MG63 (cell line): ENCODE results near the gene LMNTD2. TPM values are rescaled to one million over a fixed set of nuclear protein-coding genes. Genes with fewer than 3 reads are reported as not detected.

Experiments used
- DNase-seq: peaks from one replicate; pipeline ENCODE4 v3.0.0-alpha.2; 2020
- H3K27me3 ChIP-seq: fragments of 250-450 bp; sonication (Bioruptor Pico); 2 replicates; pipeline ENCODE4 v1.5.1; 2020; ENCODE audit warnings: mild to moderate bottlenecking, moderate library complexity
- H3K36me3 ChIP-seq: fragments of 250-450 bp; sonication (Bioruptor Pico); 2 replicates; pipeline ENCODE4 v1.5.1; 2020; ENCODE audit warnings: mild to moderate bottlenecking, moderate library complexity
- H3K4me3 ChIP-seq: fragments of 250-450 bp; sonication (Bioruptor Pico); 2 replicates; pipeline ENCODE4 v1.5.1; 2020; ENCODE audit warnings: mild to moderate bottlenecking, moderate library complexity
- H3K9me3 ChIP-seq: fragments of 250-450 bp; sonication (Bioruptor Pico); 2 replicates; pipeline ENCODE4 v1.5.1; 2020; ENCODE audit warnings: mild to moderate bottlenecking, moderate library complexity
- total RNA-seq: library from RNA; depleted of rRNA; stranded (reverse); fragments of >200 nt; shearing (Covaris generic); gene quantifications from 2 replicates; pipeline ENCODE4 v1.2.3, GENCODE V29; 2014; ENCODE audit warnings: low replicate concordance; rRNA removed

The LMNTD2 gene, protein sequence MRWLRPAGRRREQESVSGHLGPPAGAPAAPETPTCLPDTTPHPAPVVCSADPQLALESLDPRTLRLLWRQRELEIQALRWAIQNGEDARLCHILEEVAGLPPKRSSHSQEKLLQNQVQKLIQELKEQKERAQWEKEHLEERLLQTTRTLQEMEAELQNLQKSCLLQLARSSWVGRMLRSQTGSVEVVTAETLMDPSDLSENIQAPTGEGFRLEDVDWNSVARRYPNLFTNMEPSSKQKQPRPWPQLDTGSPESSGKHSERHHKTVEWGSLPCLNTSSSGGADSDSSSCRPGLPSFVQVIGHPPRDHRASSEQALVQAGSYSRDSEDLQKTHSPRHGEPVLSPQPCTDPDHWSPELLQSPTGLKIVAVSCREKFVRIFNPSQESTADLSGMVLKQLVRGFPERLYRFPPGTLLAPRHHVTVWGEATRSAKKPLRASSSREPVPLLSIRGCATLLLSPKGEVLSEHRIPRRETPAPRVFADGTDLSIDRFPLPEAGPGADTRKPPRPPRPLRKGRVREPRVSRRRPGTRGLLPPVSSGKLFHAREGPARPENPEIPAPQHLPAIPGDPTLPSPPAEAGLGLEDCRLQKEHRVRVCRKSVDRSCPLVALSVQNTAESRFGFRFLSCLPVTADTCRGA
- 0.20 and 0.30 TPM in 2 replicates for total RNA-seq

DNA sequence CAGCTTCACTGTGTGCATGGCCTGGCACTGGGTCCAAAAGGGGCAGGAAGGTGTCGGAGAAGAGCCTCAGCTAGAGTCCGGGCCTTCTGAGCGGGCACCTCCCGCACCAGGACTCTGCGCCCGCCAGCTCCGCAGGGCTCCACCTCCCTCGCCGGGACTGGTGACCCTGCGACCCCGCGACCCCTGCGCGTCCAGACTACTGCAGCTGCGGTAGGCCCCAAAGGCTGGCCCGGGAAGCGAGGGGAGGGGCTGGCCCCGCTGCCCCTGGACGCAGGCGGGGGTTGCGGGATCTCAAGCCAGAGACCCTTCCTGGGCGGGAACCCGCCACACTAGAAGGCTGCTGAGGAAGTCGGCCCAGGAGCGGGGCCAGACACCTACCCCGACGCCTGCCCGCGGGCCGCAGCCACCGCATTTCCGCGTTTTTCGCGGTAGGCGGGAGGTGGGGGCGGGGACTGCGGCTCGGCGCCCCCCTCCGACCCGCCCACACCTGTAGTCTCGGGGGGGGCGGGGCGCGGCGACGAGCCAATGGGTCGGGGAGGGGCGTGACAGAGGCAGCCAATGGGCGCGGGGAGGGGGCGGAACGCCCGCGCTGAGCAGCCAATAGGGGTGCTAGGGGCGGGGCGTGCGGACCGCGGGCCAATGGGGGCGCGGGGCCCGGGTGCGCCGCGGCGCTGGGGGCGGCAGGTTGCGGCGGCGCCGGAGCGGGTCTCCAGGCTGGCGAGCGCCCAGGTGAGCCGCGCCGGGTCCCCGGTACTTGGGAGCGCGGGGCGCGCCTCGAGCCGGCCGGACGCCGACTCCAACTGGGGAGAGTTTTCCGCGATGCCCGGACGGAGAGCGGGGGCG lies at the start of gene LMNTD2, which contains the start of gene RASSF7:
Gene LMNTD2, minus strand, starts transcription at position 434 of the 843 bp plus-strand sequence. Its CDS starts 22 bp downstream, at position 412.
Gene RASSF7, plus strand, starts transcription at position 666 of the 843 bp plus-strand sequence. CDS start 799 bp downstream, outside the sequence.
- Histone ChIP-seq H3K4me3 (peak within 1 kb of the TSS; percentile 50), H3K27me3 (peaks cover 7% of the 10 kb centered on the region), H3K9me3 (no peaks in the 10 kb centered on the region), H3K36me3 (no peaks in the 10 kb centered on the region)
- peak; percentile 84 for DNase-seq

DNA sequence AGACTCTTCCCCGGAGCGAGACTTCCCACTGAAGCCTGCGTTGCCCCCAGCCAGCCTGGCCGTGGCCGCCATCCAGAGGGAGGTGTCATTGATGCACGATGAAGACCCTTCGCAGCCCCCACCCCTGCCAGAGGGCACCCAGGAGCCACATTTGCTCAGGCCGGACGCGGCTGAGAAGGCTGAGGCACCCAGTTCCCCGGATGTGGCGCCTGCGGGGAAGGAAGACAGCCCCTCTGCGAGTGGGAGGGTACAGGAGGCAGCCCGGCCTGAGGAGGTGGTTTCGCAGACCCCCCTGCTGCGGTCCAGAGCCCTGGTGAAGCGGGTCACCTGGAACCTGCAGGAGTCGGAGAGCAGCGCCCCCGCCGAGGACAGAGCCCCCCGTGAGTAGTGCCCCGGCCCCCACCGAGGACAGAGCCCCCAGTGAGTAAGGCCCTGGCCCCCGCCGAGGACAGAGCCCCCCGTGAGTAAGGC lies 48.8 kb upstream of the LMNTD2 start:
- H3K27me3 ChIP-seq = no peaks in the 10 kb centered on the region
- H3K9me3 ChIP-seq = no peaks in the 10 kb centered on the region
- peaks cover 95% of the 10 kb centered on the region for H3K36me3 ChIP-seq
- H3K4me3 ChIP-seq = no peak overlapping the region
- no peak for DNase-seq

DNA sequence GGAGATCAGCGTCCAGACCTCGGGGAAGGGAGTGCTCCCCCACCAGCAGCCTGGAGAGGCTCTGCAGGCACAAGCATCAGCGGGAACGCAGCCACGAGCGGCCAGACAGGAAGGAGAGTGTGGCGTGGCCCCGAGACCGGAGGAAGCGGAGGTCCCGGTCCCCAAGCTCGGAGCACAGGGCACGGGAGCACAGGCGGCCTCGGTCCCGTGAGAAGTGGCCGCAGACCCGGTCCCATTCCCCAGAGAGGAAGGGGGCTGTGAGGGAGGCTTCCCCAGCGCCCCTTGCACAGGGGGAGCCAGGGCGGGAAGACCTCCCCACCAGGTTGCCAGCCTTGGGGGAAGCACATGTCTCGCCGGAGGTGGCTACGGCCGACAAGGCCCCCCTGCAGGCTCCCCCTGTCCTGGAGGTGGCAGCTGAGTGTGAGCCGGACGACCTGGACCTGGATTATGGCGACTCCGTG lies 48.3 kb upstream of the LMNTD2 start:
- DNase-seq = no peak
- Histone ChIP-seq H3K9me3 (no peaks in the 10 kb centered on the region), H3K36me3 (peaks cover 95% of the 10 kb centered on the region), H3K4me3 (no peak overlapping the region), H3K27me3 (no peaks in the 10 kb centered on the region)

DNA sequence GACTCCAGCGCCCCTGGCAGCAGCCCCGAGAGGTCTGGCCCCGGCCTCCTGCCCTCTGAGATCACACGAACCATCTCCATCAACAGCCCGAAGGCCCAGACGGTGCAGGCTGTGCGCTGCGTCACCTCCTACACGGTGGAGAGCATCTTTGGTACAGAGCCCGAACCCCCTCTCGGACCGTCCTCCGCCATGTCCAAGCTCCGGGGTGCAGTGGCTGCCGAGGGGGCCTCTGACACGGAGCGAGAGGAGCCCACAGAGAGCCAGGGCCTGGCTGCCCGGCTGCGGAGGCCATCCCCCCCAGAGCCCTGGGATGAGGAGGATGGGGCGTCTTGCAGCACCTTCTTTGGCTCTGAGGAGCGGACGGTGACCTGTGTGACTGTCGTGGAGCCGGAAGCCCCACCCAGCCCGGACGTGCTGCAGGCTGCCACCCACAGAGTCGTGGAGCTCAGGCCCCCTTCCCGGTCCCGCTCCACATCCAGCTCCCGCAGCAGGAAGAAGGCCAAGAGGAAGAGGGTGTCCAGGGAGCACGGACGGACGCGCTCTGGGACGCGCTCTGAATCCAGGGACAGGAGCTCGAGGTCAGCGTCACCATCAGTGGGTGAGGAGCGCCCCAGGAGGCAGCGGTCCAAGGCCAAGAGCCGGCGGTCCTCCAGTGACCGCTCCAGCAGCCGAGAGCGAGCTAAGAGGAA lies 47.6 kb upstream of the LMNTD2 start:
- DNase-seq = no peak
- no peaks in the 10 kb centered on the region for H3K27me3 ChIP-seq
- no peak overlapping the region for H3K4me3 ChIP-seq
- peaks cover 95% of the 10 kb centered on the region for H3K36me3 ChIP-seq
- H3K9me3 ChIP-seq = no peaks in the 10 kb centered on the region

DNA sequence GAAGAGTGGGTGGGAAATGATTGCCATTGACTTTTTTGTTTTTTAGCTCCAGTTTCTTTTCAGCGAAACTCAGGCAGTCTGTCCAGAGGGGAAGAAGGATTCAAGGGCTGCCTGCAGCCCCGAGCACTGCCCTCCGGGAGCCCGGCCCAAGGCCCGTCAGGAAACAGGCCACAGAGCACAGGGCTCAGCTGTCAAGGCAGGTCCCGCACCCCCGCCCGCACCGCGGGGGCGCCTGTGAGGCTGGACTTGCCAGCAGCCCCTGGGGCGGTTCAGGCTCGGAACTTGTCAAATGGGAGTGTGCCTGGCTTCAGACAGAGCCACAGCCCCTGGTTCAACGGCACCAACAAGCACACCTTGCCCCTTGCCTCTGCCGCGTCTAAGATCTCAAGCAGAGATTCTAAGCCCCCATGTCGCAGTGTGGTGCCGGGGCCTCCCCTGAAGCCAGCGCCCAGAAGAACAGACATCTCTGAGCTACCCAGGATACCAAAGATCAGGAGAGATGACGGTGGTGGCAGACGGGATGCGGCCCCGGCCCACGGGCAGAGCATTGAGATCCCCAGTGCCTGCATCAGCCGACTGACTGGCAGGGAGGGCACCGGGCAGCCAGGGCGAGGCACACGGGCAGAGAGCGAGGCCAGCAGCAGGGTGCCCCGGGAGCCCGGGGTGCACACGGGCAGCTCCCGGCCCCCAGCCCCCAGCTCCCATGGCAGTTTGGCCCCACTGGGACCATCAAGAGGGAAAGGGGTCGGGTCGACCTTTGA lies 46.7 kb upstream of the LMNTD2 start:
- Histone ChIP-seq H3K4me3 (no peak overlapping the region), H3K9me3 (no peaks in the 10 kb centered on the region), H3K36me3 (peaks cover 92% of the 10 kb centered on the region), H3K27me3 (no peaks in the 10 kb centered on the region)
- DNase-seq = no peak

DNA sequence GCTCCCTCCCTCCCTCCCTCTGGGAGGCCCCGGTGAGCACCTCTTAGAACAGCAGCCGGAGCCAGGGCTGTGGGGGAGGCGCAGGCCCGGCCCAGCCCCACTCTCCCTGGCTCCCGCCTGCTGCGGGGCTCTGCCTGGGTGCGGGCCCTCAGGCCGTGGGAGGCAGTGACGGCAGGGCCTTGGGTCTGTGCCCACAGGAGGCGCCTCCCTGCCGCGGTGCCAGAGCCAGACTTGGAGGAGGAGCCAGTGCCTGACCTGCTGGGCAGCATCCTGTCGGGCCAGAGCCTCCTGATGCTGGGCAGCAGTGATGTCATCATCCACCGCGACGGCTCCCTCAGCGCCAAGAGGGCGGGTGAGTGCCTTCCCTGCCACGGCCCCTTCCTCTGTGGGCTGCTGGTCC lies 45.7 kb upstream of the LMNTD2 start:
- Histone ChIP-seq H3K27me3 (no peaks in the 10 kb centered on the region), H3K4me3 (no peak overlapping the region), H3K36me3 (peaks cover 92% of the 10 kb centered on the region), H3K9me3 (no peaks in the 10 kb centered on the region)
- peak; percentile 43 for DNase-seq

DNA sequence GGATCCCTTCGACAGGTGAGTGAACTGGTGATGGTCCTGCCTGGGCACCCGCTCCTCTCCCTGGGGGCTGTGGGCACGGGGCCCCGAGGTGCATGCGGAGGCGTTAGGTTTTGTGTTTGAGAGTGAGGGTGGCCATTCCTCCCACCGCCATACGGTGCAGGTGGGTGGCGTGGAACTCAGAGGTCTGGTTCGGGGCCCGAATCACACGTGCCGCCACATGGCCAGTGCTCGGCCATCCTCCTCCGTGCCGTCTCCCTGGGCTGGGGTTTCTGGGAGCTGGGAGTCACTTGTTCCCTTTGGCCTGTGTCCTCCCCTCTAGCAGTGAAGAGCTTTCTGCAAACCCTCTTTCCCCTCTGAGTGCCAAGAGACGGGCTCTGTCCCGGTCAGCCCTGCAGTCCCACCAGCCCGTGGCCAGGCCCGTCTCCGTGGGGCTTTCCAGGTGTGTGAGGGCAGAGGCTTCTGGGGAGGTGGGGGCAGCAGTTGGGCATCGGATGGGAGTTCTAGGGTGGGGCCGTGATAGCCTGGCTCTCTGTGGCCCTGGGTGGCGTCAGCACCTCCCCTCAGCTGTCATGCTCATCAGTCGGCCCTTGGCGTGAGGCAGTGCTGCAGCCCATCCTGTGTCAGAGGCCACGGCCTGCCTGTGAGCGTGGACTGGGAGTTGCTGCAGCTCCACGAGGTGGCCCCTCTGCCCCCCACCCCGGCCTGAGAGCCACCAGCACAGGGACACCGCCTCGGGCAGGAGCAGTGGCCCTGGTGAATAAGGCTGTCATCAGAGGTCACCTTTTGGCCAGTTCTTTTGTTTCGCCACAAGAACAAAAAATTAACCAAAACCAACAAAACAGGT lies 45.0 kb upstream of the LMNTD2 start:
- H3K4me3 ChIP-seq = no peak overlapping the region
- H3K36me3 ChIP-seq = peaks cover 91% of the 10 kb centered on the region
- no peaks in the 10 kb centered on the region for H3K9me3 ChIP-seq
- no peaks in the 10 kb centered on the region for H3K27me3 ChIP-seq
- DNase-seq = no peak

DNA sequence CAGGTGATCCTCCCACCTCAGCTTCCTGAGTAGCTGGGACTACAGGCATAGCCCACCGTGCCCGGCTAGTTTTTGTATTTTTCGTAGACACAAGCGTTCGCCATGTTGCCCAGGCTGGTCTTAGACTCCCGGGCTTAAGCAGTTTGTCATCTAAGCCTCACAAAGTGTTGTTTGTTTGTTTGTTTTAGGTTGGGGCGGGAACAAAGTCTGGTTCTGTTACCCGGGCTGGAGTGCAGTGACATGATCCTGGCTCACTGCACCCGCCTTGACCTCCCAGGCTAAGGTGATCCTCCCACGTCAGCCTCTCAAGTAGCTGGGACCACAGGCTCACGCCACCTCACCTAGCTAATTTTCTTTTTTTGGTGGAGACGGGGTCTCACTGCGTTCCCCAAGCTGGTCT lies 42.6 kb upstream of the LMNTD2 start:
- Histone ChIP-seq H3K9me3 (no peaks in the 10 kb centered on the region), H3K4me3 (no peak overlapping the region), H3K36me3 (peaks cover 89% of the 10 kb centered on the region), H3K27me3 (no peaks in the 10 kb centered on the region)
- DNase-seq = no peak

DNA sequence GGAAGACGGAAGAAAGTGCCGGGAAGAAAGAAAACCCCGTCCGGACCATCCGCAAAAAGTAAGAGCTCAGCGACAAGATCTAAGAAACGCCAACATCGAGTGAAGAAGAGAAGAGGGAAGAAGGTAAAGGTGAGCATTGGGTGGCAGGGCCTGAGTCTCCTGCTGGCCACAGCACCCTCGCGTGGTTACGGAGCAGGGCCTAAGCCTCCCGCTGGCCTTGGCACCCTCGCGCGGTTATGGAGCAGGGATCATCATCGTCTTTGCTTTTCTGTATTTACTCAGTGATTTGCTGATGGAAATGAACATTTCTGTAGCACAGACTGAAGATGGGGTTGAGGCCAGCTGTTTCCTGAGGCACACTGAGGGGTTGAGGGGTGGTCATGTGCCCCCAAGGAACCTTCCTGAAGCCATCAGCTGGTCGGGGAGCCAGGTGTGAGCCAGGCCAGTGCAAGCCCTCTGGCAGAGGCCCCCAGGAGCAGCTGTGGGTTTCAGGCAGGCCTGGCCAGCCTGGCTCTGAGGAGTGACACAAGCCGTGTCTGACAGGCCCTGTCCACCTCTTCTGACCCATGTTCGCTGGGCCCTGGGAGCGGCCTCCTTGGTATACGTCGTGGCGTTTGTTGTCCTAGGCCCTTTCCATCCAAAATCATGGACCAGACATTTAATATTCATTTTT lies 41.2 kb upstream of the LMNTD2 start:
- no peak for DNase-seq
- Histone ChIP-seq H3K27me3 (no peaks in the 10 kb centered on the region), H3K36me3 (peaks cover 87% of the 10 kb centered on the region)

DNA sequence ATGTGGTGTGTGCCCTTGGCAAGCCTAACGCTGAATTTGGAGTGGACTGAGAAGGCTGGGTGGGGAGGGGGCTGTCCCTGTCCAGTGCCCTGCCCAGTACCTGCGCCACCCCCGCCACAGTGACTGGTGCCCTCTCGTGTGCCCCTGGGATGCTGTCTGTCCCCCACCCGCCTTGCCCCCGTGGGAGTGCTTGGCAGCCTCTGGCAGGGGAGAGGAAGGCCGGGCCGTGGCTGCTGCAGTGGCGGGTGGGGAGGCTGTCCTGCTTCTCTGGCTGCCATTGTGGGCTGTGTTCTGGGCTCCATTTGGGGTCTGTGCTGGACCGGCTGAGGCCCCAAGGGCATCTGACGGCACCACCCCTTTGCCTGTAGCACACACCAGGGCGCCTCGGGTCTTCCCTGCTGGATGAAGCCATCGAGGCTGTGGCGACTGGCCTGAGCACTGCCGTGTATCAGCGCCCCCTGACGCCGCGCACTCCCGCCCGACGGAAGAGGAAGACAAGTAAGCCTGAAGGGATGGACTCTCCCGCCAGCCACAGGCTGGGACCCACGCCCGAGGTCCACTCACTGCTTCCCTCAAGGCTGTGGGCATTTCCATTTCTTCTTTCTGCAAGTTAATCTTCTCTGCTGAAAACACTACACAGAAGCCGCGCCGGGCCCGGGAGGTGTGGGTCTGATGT lies 37.6 kb upstream of the LMNTD2 start:
- Histone ChIP-seq H3K9me3 (no peaks in the 10 kb centered on the region), H3K4me3 (no peak overlapping the region), H3K36me3 (peaks cover 89% of the 10 kb centered on the region), H3K27me3 (no peaks in the 10 kb centered on the region)
- no peak for DNase-seq

More for the DNA sequence above, 41.2 kb upstream of the LMNTD2 start:
- no peak overlapping the region for H3K4me3 ChIP-seq
- no peaks in the 10 kb centered on the region for H3K9me3 ChIP-seq

DNA sequence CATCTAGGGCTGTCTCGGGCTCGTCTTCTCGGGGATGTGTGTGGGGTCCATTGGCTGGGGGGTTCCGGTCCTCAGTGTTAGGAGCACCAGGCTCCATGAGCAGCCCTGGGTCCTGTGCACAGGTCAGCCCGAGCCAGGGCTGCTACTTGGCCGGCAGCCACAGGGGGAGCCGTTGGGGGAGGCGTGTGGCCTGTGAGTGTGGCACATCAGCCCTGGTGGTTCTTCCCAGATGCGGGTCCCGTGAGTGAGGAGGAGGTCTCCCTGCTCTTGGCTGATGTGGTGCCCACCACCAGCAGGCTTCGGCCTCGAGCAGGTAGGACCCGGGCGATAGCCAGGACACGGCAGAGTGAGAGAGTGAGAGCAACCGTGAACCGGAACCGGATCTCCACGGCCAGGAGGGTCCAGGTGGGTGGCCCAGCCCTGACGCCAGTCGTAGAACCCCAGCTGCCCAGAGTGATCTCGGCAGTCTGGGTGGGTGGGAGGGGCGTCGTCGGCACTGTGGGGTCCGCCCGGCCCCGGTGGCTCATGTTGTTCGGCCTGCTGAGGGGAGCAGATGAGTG lies 36.7 kb upstream of the LMNTD2 start:
- peaks cover 92% of the 10 kb centered on the region for H3K36me3 ChIP-seq
- DNase-seq = no peak
- H3K27me3 ChIP-seq = no peaks in the 10 kb centered on the region
- H3K4me3 ChIP-seq = no peak overlapping the region
- no peaks in the 10 kb centered on the region for H3K9me3 ChIP-seq

DNA sequence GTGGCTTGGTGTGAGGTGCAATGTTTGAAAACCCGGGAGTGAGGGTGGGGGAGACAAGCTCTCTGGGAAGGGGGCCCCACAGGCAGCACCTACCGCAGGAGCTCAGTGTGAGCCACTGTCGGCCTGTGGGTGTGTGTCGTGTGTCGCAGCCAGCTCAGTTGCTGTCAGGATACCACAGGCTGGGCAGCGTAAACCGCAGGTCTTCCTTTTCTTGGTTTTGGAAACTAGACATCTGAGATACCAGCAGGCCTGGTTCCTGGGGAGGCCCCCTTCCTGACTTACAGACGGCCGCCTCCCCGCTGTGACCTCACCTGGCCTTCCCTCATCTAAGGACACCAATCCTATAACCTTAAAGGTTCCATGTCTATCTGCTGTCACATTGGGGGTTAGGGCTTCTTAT lies 35.8 kb upstream of the LMNTD2 start:
- H3K27me3 ChIP-seq = no peaks in the 10 kb centered on the region
- no peak overlapping the region for H3K4me3 ChIP-seq
- H3K9me3 ChIP-seq = no peaks in the 10 kb centered on the region
- no peak for DNase-seq
- peaks cover 90% of the 10 kb centered on the region for H3K36me3 ChIP-seq

DNA sequence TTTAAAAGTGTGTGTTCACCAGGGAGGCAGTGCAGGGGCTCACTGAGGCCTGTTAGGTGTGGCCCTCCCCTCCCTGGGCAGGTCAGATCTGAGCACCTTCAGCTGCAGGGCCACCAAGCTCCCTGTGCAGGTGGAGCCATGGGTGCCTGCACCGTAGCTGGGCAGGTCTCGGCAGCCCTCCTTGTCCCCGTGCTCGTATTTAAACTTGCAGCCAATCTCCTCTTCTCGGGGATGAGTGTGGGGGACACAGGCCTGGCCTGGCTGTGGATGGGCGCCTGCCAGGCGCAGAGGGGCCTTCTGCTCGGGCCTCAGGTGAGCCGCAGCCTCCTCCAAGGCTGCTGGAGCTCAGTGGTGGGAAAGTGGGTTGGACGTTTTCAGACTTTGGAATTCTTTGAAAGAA lies 34.9 kb upstream of the LMNTD2 start:
- DNase-seq = no peak
- Histone ChIP-seq H3K36me3 (peaks cover 92% of the 10 kb centered on the region), H3K9me3 (no peaks in the 10 kb centered on the region), H3K4me3 (no peak overlapping the region), H3K27me3 (no peaks in the 10 kb centered on the region)

DNA sequence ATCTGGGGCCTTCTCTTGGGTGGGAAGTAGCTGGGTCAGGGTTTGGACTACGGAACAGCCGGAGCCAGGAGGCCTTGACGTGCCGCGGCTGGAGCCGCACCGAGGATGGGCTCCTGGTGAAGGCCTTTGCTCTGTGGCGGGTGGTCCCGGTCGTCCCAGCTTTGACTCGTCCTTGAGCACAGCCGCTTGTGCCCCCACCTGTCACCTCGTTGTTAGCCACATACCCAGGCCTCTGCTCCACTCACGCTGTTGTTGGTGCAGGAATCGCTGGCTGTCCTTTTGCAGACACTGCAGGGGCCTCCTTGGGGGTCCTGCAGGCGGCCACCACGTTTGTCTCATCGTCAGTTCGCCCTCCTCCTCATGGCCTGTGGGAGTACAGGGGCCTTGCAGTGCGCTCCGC lies 32.8 kb upstream of the LMNTD2 start:
- no peaks in the 10 kb centered on the region for H3K27me3 ChIP-seq
- no peak for DNase-seq
- H3K4me3 ChIP-seq = no peak overlapping the region
- H3K36me3 ChIP-seq = peaks cover 94% of the 10 kb centered on the region
- H3K9me3 ChIP-seq = no peaks in the 10 kb centered on the region
